Keratinocyte (primary cell): ENCODE results near the gene WDR83.

Experiments
- EZH2 ChIP-seq: IDR thresholded peaks from one replicate; pipeline ENCODE4 v1.6.1; 2012; ENCODE audit warnings: inconsistent platforms, mild to moderate bottlenecking, low read length, moderate library complexity
- TF ChIP-seq, protein P1 (sequence below), 3 experiments: IDR thresholded peaks in 1 of 3; conservative IDR thresholded peaks in 1 of 3; optimal IDR thresholded peaks in 1 of 3; 2 replicates in 2 of 3; 3 replicates in 1 of 3; pipeline versions ENCODE3 to v1.5.1; 2011; ENCODE audit warnings: low read length in 3 of 3, mild to moderate bottlenecking in 3 of 3, moderate library complexity in 2 of 3, control low read depth in 1 of 3, inconsistent platforms in 1 of 3; ENCODE audit not compliant: insufficient read depth in 2 of 3; ENCODE audit errors: extremely low read depth in 1 of 3

DNA sequence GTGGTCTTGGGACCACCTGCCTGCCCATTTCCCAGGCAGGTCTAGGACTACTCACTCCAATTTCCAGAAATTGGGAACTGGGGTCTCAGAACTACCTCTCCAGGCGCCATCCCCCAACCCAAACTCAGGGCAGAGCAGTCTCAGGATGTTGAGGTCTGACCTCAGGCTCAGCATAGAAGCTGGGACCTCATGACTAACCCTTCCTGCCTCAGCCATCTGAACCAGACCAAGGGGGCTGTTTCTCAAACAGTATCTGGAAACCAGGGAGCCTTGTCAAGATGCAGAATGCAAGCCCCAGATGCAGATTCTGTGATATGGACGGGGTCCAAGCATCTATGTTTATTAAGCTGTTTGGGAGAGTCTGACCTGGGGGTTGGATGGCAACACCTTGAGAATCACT, 28.5 kb downstream of the WDR83 start:
- TF ChIP-seq, protein P1, sequence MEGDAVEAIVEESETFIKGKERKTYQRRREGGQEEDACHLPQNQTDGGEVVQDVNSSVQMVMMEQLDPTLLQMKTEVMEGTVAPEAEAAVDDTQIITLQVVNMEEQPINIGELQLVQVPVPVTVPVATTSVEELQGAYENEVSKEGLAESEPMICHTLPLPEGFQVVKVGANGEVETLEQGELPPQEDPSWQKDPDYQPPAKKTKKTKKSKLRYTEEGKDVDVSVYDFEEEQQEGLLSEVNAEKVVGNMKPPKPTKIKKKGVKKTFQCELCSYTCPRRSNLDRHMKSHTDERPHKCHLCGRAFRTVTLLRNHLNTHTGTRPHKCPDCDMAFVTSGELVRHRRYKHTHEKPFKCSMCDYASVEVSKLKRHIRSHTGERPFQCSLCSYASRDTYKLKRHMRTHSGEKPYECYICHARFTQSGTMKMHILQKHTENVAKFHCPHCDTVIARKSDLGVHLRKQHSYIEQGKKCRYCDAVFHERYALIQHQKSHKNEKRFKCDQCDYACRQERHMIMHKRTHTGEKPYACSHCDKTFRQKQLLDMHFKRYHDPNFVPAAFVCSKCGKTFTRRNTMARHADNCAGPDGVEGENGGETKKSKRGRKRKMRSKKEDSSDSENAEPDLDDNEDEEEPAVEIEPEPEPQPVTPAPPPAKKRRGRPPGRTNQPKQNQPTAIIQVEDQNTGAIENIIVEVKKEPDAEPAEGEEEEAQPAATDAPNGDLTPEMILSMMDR (optimal IDR thresholded peaks at IDR 0.05 in 1 of 3, IDR thresholded peaks at IDR 0.05 in 1 of 3, conservative IDR thresholded peaks at IDR 0.05 in 1 of 3; ENCODE audit: extremely low read depth in 1 of 3, insufficient read depth in 2 of 3, low read length in 3 of 3) = no peak
- no peak for TF ChIP-seq EZH2
